ENCODE results near the gene LURAP1L.

- TF ChIP-seq CTCF (conservative IDR thresholded peaks at IDR 0.05; ENCODE audit: low read length) = no peak
- no peak for TF ChIP-seq EZH2phosphoT487 (IDR thresholded peaks at IDR 0.05; ENCODE audit: borderline replicate concordance)
Measured at GRCh38 chr9:12764150-12764549, 10.7 kb upstream of the LURAP1L start.

Measured in Loucy (cell line).